Glutamatergic neuron (in vitro differentiated cells): ENCODE data around the gene SIAE. TPM values are rescaled to one million over a fixed set of nuclear protein-coding genes. Genes with fewer than 3 reads are reported as not detected.
"Not testable (repeated sequence)": the region's sequence is repeated elsewhere in the genome, so short reads cannot be mapped to it uniquely, and the experiment has no call there.

Source experiments
- DNase-seq: peaks from one replicate; pipeline ENCODE4 v3.0.0; 2022
- H3K27ac Mint-ChIP-seq: one replicate; pipeline ENCODE4 v1.8.0; 2020; ENCODE audit warnings: mild to moderate bottlenecking, mixed read lengths, inconsistent platforms; ENCODE audit not compliant: unreplicated experiment
- H3K27me3 Mint-ChIP-seq: one replicate; pipeline ENCODE4 v1.8.0; 2020; ENCODE audit warnings: mild to moderate bottlenecking, moderate library complexity, mixed read lengths, inconsistent platforms; ENCODE audit not compliant: unreplicated experiment
- H3K36me3 Mint-ChIP-seq: one replicate; pipeline ENCODE4 v1.8.0; 2020; ENCODE audit warnings: mild to moderate bottlenecking, mixed read lengths, inconsistent platforms; ENCODE audit not compliant: unreplicated experiment
- H3K4me1 Mint-ChIP-seq: one replicate; pipeline ENCODE4 v1.8.0; 2020; ENCODE audit warnings: mild to moderate bottlenecking, low read depth, mixed read lengths, inconsistent platforms; ENCODE audit not compliant: unreplicated experiment
- H3K4me3 Mint-ChIP-seq: one replicate; pipeline ENCODE4 v1.8.0; 2020; ENCODE audit warnings: mild to moderate bottlenecking, mixed read lengths, inconsistent platforms; ENCODE audit not compliant: unreplicated experiment
- H3K9me3 Mint-ChIP-seq: one replicate; pipeline ENCODE4 v1.8.0; 2020; ENCODE audit warnings: mild to moderate bottlenecking, moderate library complexity, mixed read lengths, inconsistent platforms; ENCODE audit not compliant: unreplicated experiment
- CTCF ChIP-seq: fragments of 200-600 bp; sonication (generic); IDR thresholded peaks from one replicate; pipeline ENCODE4 v1.5.0; 2021; ENCODE audit not compliant: partially characterized antibody, unreplicated experiment
- total RNA-seq: library from RNA; stranded (reverse); fragmentation: NEBNext Ultra II Directional; extraction: Animal tissue kit (Norgen Biotek cat#: 25700); gene quantifications from one replicate; pipeline ENCODE4 v1.2.1, GENCODE V29; 2021; ENCODE audit not compliant: unreplicated experiment

The SIAE gene
- total RNA-seq, 1 donor from 2014 or later = 4.5 TPM

GRCh38 chr11:124612045-124612444, 61.5 kb downstream of the SIAE start:
- Mint-ChIP-seq H3K36me3 (no peaks in the 10 kb centered on the region), H3K4me1 (no peaks in the 10 kb centered on the region), H3K9me3 (no peaks in the 10 kb centered on the region), H3K27me3 (no peaks in the 10 kb centered on the region), H3K4me3 (no peak overlapping the region), H3K27ac (no peak overlapping the region)
- no peak for TF ChIP-seq CTCF
- DNase-seq = no peak

- Mint-ChIP-seq H3K4me3 (no peak within 1 kb of the TSS), H3K9me3 (no peaks in the 10 kb centered on the region), H3K27ac (no peak within 1 kb of the TSS), H3K27me3 (no peaks in the 10 kb centered on the region), H3K4me1 (no peaks in the 10 kb centered on the region), H3K36me3 (no peaks in the 10 kb centered on the region)
- no peak for TF ChIP-seq CTCF
- DNase-seq = no peak
Measured at GRCh38 chr11:124611064-124611463, 62.5 kb downstream of the SIAE start, which contains the start of gene PANX3. PANX3 (plus strand) TSS chr11:124611428; CDS start chr11:124611557, 129 bp downstream.

- Mint-ChIP-seq H3K36me3 (no peaks in the 10 kb centered on the region), H3K4me3 (no peak overlapping the region), H3K9me3 (no peaks in the 10 kb centered on the region), H3K4me1 (no peaks in the 10 kb centered on the region), H3K27ac (no peak overlapping the region), H3K27me3 (no peaks in the 10 kb centered on the region)
- no peak for DNase-seq
- TF ChIP-seq CTCF = no peak
Measured at GRCh38 chr11:124610295-124610694, 63.2 kb downstream of the SIAE start.

GRCh38 chr11:124608147-124608546, 65.4 kb downstream of the SIAE start:
- H3K27ac Mint-ChIP-seq = no peak overlapping the region
- H3K4me1 Mint-ChIP-seq = no peaks in the 10 kb centered on the region
- H3K9me3 Mint-ChIP-seq = no peaks in the 10 kb centered on the region
- no peak for TF ChIP-seq CTCF
- no peak overlapping the region for H3K4me3 Mint-ChIP-seq
- no peaks in the 10 kb centered on the region for H3K36me3 Mint-ChIP-seq
- no peak for DNase-seq
- no peaks in the 10 kb centered on the region for H3K27me3 Mint-ChIP-seq

GRCh38 chr11:124605719-124606118, 67.8 kb downstream of the SIAE start:
- no peaks in the 10 kb centered on the region for H3K9me3 Mint-ChIP-seq
- no peak overlapping the region for H3K27ac Mint-ChIP-seq
- H3K4me3 Mint-ChIP-seq = no peak overlapping the region
- no peaks in the 10 kb centered on the region for H3K27me3 Mint-ChIP-seq
- no peaks in the 10 kb centered on the region for H3K36me3 Mint-ChIP-seq
- no peak for DNase-seq
- TF ChIP-seq CTCF = no peak
- H3K4me1 Mint-ChIP-seq = no peaks in the 10 kb centered on the region

- DNase-seq, H3K9me3 Mint-ChIP-seq, H3K27ac Mint-ChIP-seq, H3K4me3 Mint-ChIP-seq, H3K36me3 Mint-ChIP-seq, H3K4me1 Mint-ChIP-seq, H3K27me3 Mint-ChIP-seq: not testable (repeated sequence)
Measured at GRCh38 chr11:124602723-124603122, 70.8 kb downstream of the SIAE start.
